ENCODE results near the gene RPEL1. TPM values are rescaled to one million over a fixed set of nuclear protein-coding genes. Genes with fewer than 3 reads are reported as not detected.
"Not testable (repeated sequence)": the region's sequence is repeated elsewhere in the genome, so short reads cannot be mapped to it uniquely, and the experiment has no call there.

RPEL1 gene
- polyA plus RNA-seq (2012; ENCODE audit: insufficient read depth, insufficient read length): not detected

- H3K4me3 ChIP-seq (ENCODE audit: low read length); DNase-seq (ENCODE audit: low read depth, low spot score): not testable (repeated sequence)
Observed at GRCh38 chr10:103245587-103245986, at the start of gene RPEL1. TSS of gene RPEL1 (plus strand) at chr10:103245887. CDS start at chr10:103245997, 110 bp downstream.

- no peak overlapping the region for H3K4me3 ChIP-seq (ENCODE audit: low read length)
- DNase-seq (ENCODE audit: low read depth, low spot score): no peak
Observed at GRCh38 chr10:103196516-103196915, 49.2 kb upstream of the RPEL1 start.

GRCh38 chr10:103197174-103197573, 48.5 kb upstream of the RPEL1 start:
- H3K4me3 ChIP-seq (ENCODE audit: low read length): no peak overlapping the region
- no peak for DNase-seq (ENCODE audit: low read depth, low spot score)

- DNase-seq (ENCODE audit: low read depth, low spot score): no peak
- no peak overlapping the region for H3K4me3 ChIP-seq (ENCODE audit: low read length)
Observed at GRCh38 chr10:103197903-103198302, 47.8 kb upstream of the RPEL1 start.

GRCh38 chr10:103198648-103199047, 47.0 kb upstream of the RPEL1 start:
- DNase-seq (ENCODE audit: low read depth, low spot score): no peak
- no peak overlapping the region for H3K4me3 ChIP-seq (ENCODE audit: low read length)

- H3K4me3 ChIP-seq (ENCODE audit: low read length): no peak overlapping the region
- no peak for DNase-seq (ENCODE audit: low read depth, low spot score)
Observed at GRCh38 chr10:103199488-103199887, 46.2 kb upstream of the RPEL1 start.

- no peak overlapping the region for H3K4me3 ChIP-seq (ENCODE audit: low read length)
- no peak for DNase-seq (ENCODE audit: low read depth, low spot score)
Observed at GRCh38 chr10:103202319-103202718, 43.4 kb upstream of the RPEL1 start.

- H3K4me3 ChIP-seq (ENCODE audit: low read length): no peak overlapping the region
- DNase-seq (ENCODE audit: low read depth, low spot score): no peak
Observed at GRCh38 chr10:103203466-103203865, 42.2 kb upstream of the RPEL1 start.

GRCh38 chr10:103204353-103205255, 41.1 kb upstream of the RPEL1 start:
- DNase-seq (ENCODE audit: low read depth, low spot score): no peak
- H3K4me3 ChIP-seq (ENCODE audit: low read length): no peak overlapping the region

- DNase-seq (ENCODE audit: low read depth, low spot score); H3K4me3 ChIP-seq (ENCODE audit: low read length): not testable (repeated sequence)
Observed at GRCh38 chr10:103205401-103205800, 40.3 kb upstream of the RPEL1 start.

GRCh38 chr10:103206715-103207114, 39.0 kb upstream of the RPEL1 start:
- not testable (repeated sequence) for DNase-seq (ENCODE audit: low read depth, low spot score); H3K4me3 ChIP-seq (ENCODE audit: low read length)

GRCh38 chr10:103207141-103207540, 38.5 kb upstream of the RPEL1 start:
- H3K4me3 ChIP-seq (ENCODE audit: low read length): no peak overlapping the region
- no peak for DNase-seq (ENCODE audit: low read depth, low spot score)

GRCh38 chr10:103207643-103208042, 38.0 kb upstream of the RPEL1 start:
- H3K4me3 ChIP-seq (ENCODE audit: low read length); DNase-seq (ENCODE audit: low read depth, low spot score): not testable (repeated sequence)

- not testable (repeated sequence) for H3K4me3 ChIP-seq (ENCODE audit: low read length); DNase-seq (ENCODE audit: low read depth, low spot score)
Observed at GRCh38 chr10:103210262-103210661, 35.4 kb upstream of the RPEL1 start.

GRCh38 chr10:103215601-103216000, 30.1 kb upstream of the RPEL1 start:
- no peak for DNase-seq (ENCODE audit: low read depth, low spot score)
- H3K4me3 ChIP-seq (ENCODE audit: low read length): no peak overlapping the region

- not testable (repeated sequence) for DNase-seq (ENCODE audit: low read depth, low spot score)
Observed at GRCh38 chr10:103216362-103216761, 29.3 kb upstream of the RPEL1 start.

GRCh38 chr10:103224133-103224532, 21.6 kb upstream of the RPEL1 start:
- no peak overlapping the region for H3K4me3 ChIP-seq (ENCODE audit: low read length)
- no peak for DNase-seq (ENCODE audit: low read depth, low spot score)

More at GRCh38 chr10:103216362-103216761, 29.3 kb upstream of the RPEL1 start:
- not testable (repeated sequence) for H3K4me3 ChIP-seq (ENCODE audit: low read length)

GRCh38 chr10:103224721-103225120, 21.0 kb upstream of the RPEL1 start:
- DNase-seq (ENCODE audit: low read depth, low spot score); H3K4me3 ChIP-seq (ENCODE audit: low read length): not testable (repeated sequence)

- no peak overlapping the region for H3K4me3 ChIP-seq (ENCODE audit: low read length)
- DNase-seq (ENCODE audit: low read depth, low spot score): no peak
Observed at GRCh38 chr10:103225939-103226338, 19.7 kb upstream of the RPEL1 start.

- DNase-seq (ENCODE audit: low read depth, low spot score): no peak
- no peak overlapping the region for H3K4me3 ChIP-seq (ENCODE audit: low read length)
Observed at GRCh38 chr10:103227416-103227815, 18.3 kb upstream of the RPEL1 start.
